H1 (cell line): ENCODE data around the gene TARS3. TPM values are rescaled to one million over a fixed set of nuclear protein-coding genes. Genes with fewer than 3 reads are reported as not detected.

ENCODE experiments used
- MAX ChIP-seq: IDR thresholded peaks from 2 replicates; pipeline ENCODE4 v1.6.1; 2012; ENCODE audit warnings: inconsistent platforms
- POLR2AphosphoS5 ChIP-seq: IDR thresholded peaks from 2 replicates; pipeline ENCODE4 v1.6.1; 2011; ENCODE audit warnings: low read depth, low read length
- RAD21 ChIP-seq, 2 experiments: IDR thresholded peaks in 1 of 2; conservative IDR thresholded peaks in 1 of 2; 2 replicates each; pipeline ENCODE4 v1.6.1; 2011; ENCODE audit warnings: low read depth in 2 of 2, low read length in 2 of 2, improper control_type of control experiment in 1 of 2, inconsistent platforms in 1 of 2, mild to moderate bottlenecking in 1 of 2, moderate library complexity in 1 of 2
- SIRT6 ChIP-seq: IDR thresholded peaks from one replicate; pipeline ENCODE4 v1.7.1; 2012; ENCODE audit warnings: low read length, inconsistent platforms
- ZNF274 ChIP-seq: IDR thresholded peaks from 2 replicates; pipeline ENCODE4 v1.7.0; 2012; ENCODE audit warnings: low read length, borderline replicate concordance; ENCODE audit errors: extremely low read depth
- polyA plus RNA-seq, 7 experiments: library from polyadenylated mRNA; depleted of rRNA in 3 of 7; stranded (reverse) in 5 of 7; unstranded in 2 of 7; fragments of >200 nt in 5 of 7; fragments of 200-250 nt in 2 of 7; gene quantifications; 1 replicate in 5 of 7; 2 replicates in 1 of 7; 4 replicates in 1 of 7; pipeline versions ENCODE4 v1.2.1 to v1.2.3, GENCODE V29; 2011 to 2013; ENCODE audit warnings: missing spikeins in 2 of 7, mixed read lengths in 2 of 7
- total RNA-seq: library from RNA; stranded (reverse); fragmentation: NEBNext Ultra II Directional; extraction: Animal tissue kit (Norgen Biotek cat#: 25700); gene quantifications from 2 replicates; pipeline ENCODE4 v1.2.1, GENCODE V29; 2021

The TARS3 gene
- total and polyA plus RNA-seq, 2 of the 8 experiments (the other 6 are each of a cell fraction or from before 2014, with no cell fraction given), result 2.1 to 13.9 TPM

- TF ChIP-seq SIRT6 (no peak), MAX (no peak), RAD21 (IDR thresholded peaks at IDR 0.05 in 1 of 2, conservative IDR thresholded peaks at IDR 0.05 in 1 of 2; ENCODE audit: low read depth in 2 of 2, low read length in 2 of 2) (no peak), POLR2AphosphoS5 (no peak), ZNF274 (no peak)
- TF ChIP-seq, all 59 proteins: peak for 0
Observed at GRCh38 chr15:101619615-101619865, 104.7 kb downstream of the TARS3 start (continued).
